Renal pelvis (tissue), 3 donors: Measurements from ENCODE around the gene RHBDL2. TPM values are rescaled to one million over a fixed set of nuclear protein-coding genes. Genes with fewer than 3 reads are reported as not detected.

Experiments
- polyA plus RNA-seq, 3 donors: library from polyadenylated mRNA; unstranded; fragments of 120-200 nt; gene quantifications; one replicate each; pipeline ENCODE4 v1.2.1, GENCODE V29; 2013; ENCODE audit not compliant: insufficient read length in 3 of 3

RHBDL2 gene
- polyA plus RNA-seq, 3 donors: 0.64 to 2.5 (median 1.6) TPM

Other genes starting within 250 kb of the RHBDL2 start
- gene RRAGC, start 82.1 kb downstream of the RHBDL2 start, polyA plus RNA-seq: 10 to 100 TPM; 30.7 to 34.4 (median 32.7) TPM
- gene MYCBP, start 68.5 kb downstream of the RHBDL2 start, polyA plus RNA-seq: 10 to 100 TPM; 26.9 to 30.0 (median 28.3) TPM
- under 1 TPM; 0.19 to 0.58 (median 0.47) TPM for gene GJA9, start 60.2 kb downstream of the RHBDL2 start, polyA plus RNA-seq
- gene AKIRIN1, start 49.4 kb upstream of the RHBDL2 start, polyA plus RNA-seq: 100 to 1,000 TPM in 1 of 3 donors, 10 to 100 TPM in 2; 90.0 to 113 (median 91.8) TPM
- 100 to 1,000 TPM; 210 to 297 (median 249) TPM for gene NDUFS5, start 84.5 kb upstream of the RHBDL2 start, polyA plus RNA-seq